Parathyroid adenoma (tissue), 2 donors: ENCODE data around the gene MAT2B.

Experiments used
- H2AFZ ChIP-seq: fragments of 300-600 bp; sonication (generic); one replicate; pipeline ENCODE4 v1.7.0; 2017; ENCODE audit warnings: antibody characterized with exemption, mild to moderate bottlenecking
- H3K27ac ChIP-seq: fragments of 300-600 bp; sonication (generic); one replicate; pipeline ENCODE4 v1.7.0; 2017
- H3K27me3 ChIP-seq: fragments of 300-600 bp; sonication (generic); one replicate; pipeline ENCODE4 v1.7.0; 2017; ENCODE audit warnings: low read length; ENCODE audit not compliant: control insufficient read depth, insufficient read depth
- H3K36me3 ChIP-seq: fragments of 300-600 bp; sonication (generic); one replicate; pipeline ENCODE4 v1.7.0; 2017; ENCODE audit warnings: low read length; ENCODE audit not compliant: control insufficient read depth, insufficient read depth
- H3K4me1 ChIP-seq: fragments of 300-600 bp; sonication (generic); one replicate; pipeline ENCODE4 v1.7.0; 2017; ENCODE audit warnings: control low read depth
- H3K4me2 ChIP-seq: fragments of 300-600 bp; sonication (generic); one replicate; pipeline ENCODE4 v1.7.0; 2017; ENCODE audit warnings: low read length
- H3K4me3 ChIP-seq: fragments of 300-600 bp; sonication (generic); one replicate; pipeline ENCODE4 v1.7.0; 2017; ENCODE audit warnings: low read depth, low read length
- H3K79me2 ChIP-seq: fragments of 300-600 bp; sonication (generic); one replicate; pipeline ENCODE4 v1.7.0; 2017; ENCODE audit warnings: control low read depth
- H3K9ac ChIP-seq: fragments of 300-600 bp; sonication (generic); one replicate; pipeline ENCODE4 v1.7.0; 2017; ENCODE audit warnings: mild to moderate bottlenecking
- H3K9me3 ChIP-seq: fragments of 300-600 bp; sonication (generic); one replicate; pipeline ENCODE4 v1.7.0; 2017; ENCODE audit warnings: low read length; ENCODE audit not compliant: control insufficient read depth
- TF ChIP-seq, protein P1 (sequence below): fragments of 300-600 bp; sonication (generic); IDR thresholded peaks from one replicate; pipeline ENCODE4 v1.7.0; 2017; ENCODE audit warnings: antibody characterized with exemption, mild to moderate bottlenecking
- donor health status: primary hyperparathyroidism.

MAT2B gene

DNA sequence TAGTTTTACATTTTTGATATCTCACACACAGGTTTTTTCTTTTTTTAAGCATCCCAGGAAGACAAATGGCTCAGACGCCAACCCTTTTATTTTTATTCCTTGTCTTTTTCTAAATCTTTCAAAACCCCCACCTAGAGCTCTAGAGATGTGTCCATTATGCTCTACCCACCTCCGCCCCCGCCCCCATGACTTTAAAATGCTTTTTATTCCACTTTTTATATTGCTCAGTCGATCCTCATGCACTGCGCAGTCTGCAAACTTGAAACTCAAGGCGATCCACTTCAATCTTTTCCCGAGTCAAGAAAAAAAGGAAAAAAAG, 411 bp upstream of the MAT2B start:
- H3K4me1 ChIP-seq, result peaks cover 16% of the 10 kb centered on the region
- peak overlapping the region; percentile 91 for H3K27ac ChIP-seq

DNA sequence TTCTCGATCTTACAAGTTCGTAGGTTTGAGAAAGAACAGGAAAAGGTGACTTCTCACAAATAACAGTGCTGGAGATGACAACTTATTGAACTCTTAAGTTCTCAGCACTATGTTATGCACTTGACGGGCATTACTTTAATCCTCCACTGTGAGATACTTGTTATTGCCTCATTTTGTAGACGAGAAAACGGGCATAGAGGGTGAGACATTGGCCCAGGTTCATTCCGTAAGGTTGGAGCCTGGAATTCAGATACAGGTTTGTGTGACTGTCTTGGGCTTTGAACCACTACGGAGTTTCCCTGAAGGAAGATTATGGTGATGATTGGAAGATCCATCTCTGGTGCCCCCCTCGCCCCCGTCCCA, 657 bp downstream of the MAT2B start:
- Histone ChIP-seq H3K36me3 (no peaks in the 10 kb centered on the region), H3K79me2 (peaks cover 14% of the 10 kb centered on the region), H2AFZ (peak overlapping the region; percentile 85), H3K4me3 (peak overlapping the region; percentile 81), H3K4me1 (peaks cover 16% of the 10 kb centered on the region), H3K9ac (peak overlapping the region; percentile 68), H3K9me3 (no peaks in the 10 kb centered on the region), H3K27ac (peak overlapping the region; percentile 91), H3K27me3 (no peaks in the 10 kb centered on the region), H3K4me2 (peak overlapping the region; percentile 95)
- TF ChIP-seq, protein P1, sequence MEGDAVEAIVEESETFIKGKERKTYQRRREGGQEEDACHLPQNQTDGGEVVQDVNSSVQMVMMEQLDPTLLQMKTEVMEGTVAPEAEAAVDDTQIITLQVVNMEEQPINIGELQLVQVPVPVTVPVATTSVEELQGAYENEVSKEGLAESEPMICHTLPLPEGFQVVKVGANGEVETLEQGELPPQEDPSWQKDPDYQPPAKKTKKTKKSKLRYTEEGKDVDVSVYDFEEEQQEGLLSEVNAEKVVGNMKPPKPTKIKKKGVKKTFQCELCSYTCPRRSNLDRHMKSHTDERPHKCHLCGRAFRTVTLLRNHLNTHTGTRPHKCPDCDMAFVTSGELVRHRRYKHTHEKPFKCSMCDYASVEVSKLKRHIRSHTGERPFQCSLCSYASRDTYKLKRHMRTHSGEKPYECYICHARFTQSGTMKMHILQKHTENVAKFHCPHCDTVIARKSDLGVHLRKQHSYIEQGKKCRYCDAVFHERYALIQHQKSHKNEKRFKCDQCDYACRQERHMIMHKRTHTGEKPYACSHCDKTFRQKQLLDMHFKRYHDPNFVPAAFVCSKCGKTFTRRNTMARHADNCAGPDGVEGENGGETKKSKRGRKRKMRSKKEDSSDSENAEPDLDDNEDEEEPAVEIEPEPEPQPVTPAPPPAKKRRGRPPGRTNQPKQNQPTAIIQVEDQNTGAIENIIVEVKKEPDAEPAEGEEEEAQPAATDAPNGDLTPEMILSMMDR, result no peak

More for the DNA sequence above, 411 bp upstream of the MAT2B start:
- peak overlapping the region; percentile 95 for H3K4me2 ChIP-seq
- H3K9me3 ChIP-seq, result no peaks in the 10 kb centered on the region
- H2AFZ ChIP-seq, result peak overlapping the region; percentile 71
- peak overlapping the region; percentile 81 for H3K4me3 ChIP-seq
- no peaks in the 10 kb centered on the region for H3K36me3 ChIP-seq
- H3K9ac ChIP-seq, result peak overlapping the region; percentile 3
- TF ChIP-seq, protein P1, result no peak
- peaks cover 14% of the 10 kb centered on the region for H3K79me2 ChIP-seq
- H3K27me3 ChIP-seq, result no peaks in the 10 kb centered on the region

DNA sequence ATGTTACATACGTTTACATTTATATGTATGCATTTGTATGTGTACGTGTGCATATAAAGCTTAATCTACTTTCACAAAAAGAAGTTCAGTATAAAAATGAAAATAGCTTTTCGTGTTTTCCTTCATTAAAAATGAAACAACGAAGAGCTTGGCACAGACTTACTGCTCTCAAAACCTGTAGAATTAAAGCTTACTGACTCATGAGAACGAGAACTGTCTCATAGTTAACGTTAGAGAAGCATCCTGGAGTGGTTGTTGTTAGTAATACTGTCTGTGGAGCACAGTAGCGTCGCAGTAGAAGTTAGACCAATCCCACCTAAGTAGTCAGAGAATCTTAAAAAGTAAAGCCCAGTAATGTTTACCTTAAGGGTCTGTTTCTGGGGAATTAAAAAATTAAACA, 1.3 kb downstream of the MAT2B start:
- Histone ChIP-seq H3K27ac (peak overlapping the region; percentile 91), H3K4me2 (peak overlapping the region; percentile 95), H3K27me3 (no peaks in the 10 kb centered on the region), H3K4me1 (peaks cover 16% of the 10 kb centered on the region), H3K4me3 (peak overlapping the region; percentile 81), H3K36me3 (no peaks in the 10 kb centered on the region), H3K9ac (no peak overlapping the region), H3K79me2 (peaks cover 15% of the 10 kb centered on the region), H2AFZ (no peak overlapping the region), H3K9me3 (no peaks in the 10 kb centered on the region)
- TF ChIP-seq, protein P1, result no peak

DNA sequence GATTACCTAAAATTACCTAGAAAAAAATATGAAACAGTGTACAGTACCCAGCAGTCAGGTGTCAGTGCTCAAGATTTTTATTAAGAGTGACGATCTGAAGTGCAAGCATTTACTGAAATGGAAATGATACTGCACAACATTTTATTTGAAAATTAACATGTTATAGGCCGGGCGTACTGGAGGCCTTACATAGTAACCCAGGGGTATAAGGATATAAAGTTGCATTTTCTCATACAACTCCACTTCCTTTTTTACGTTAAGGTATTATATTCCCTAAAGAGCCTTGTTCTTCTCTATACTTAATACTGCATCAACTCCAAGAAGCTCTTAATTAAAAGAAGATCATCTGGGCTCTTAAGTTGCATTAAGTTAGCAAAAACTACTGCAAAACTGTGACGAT, 3.3 kb downstream of the MAT2B start:
- peak overlapping the region; percentile 44 for H3K27ac ChIP-seq

More for the DNA sequence above, 3.3 kb downstream of the MAT2B start:
- H3K36me3 ChIP-seq, result no peaks in the 10 kb centered on the region
- no peaks in the 10 kb centered on the region for H3K27me3 ChIP-seq
- peaks cover 21% of the 10 kb centered on the region for H3K79me2 ChIP-seq
- H3K4me3 ChIP-seq, result no peak overlapping the region
- H3K4me1 ChIP-seq, result peaks cover 14% of the 10 kb centered on the region
- no peak overlapping the region for H2AFZ ChIP-seq
- no peaks in the 10 kb centered on the region for H3K9me3 ChIP-seq
- H3K4me2 ChIP-seq, result peak overlapping the region; percentile 54
- TF ChIP-seq, protein P1, result no peak
- H3K9ac ChIP-seq, result no peak overlapping the region
